MCF 10A (cell line): ENCODE data around the gene ITGA2B. TPM values are rescaled to one million over a fixed set of nuclear protein-coding genes. Genes with fewer than 3 reads are reported as not detected.

Experiments used
- BruUV-seq: library from RNA; stranded (reverse); fragments of 400-500 nt; replicated peaks from 2 replicates; lab custom pipeline; 2021; lab: Mats Ljungman, UMichigan
- CTCF ChIA-PET: fragments of 300-600 bp; sonication (Branson Sonifier 250); formaldehyde crosslinking; extraction: SDS; loops from one replicate; lab custom pipeline; 2021; ENCODE audit warnings: antibody characterized with exemption, inconsistent platforms; lab: Yijun Ruan, JAX
- POLR2A ChIA-PET: fragments of 300-600, 350-650 bp; sonication (Branson Sonifier 250); formaldehyde crosslinking; extraction: SDS; loops from one replicate; lab custom pipeline; 2020; ENCODE audit warnings: antibody characterized with exemption, inconsistent platforms; lab: Yijun Ruan, JAX
- DNase-seq: peaks from one replicate; pipeline ENCODE4 v3.0.0-alpha.2; 2018; ENCODE audit not compliant: unreplicated experiment
- H3K27ac Mint-ChIP-seq: one replicate; pipeline ENCODE4 v1.8.0; 2022; ENCODE audit warnings: mild to moderate bottlenecking, low read depth, mixed read lengths; ENCODE audit not compliant: unreplicated experiment
- H3K27me3 Mint-ChIP-seq: one replicate; pipeline ENCODE4 v1.8.0; 2022; ENCODE audit warnings: mixed read lengths; ENCODE audit not compliant: insufficient read depth, unreplicated experiment
- H3K36me3 Mint-ChIP-seq: one replicate; pipeline ENCODE4 v1.8.0; 2022; ENCODE audit warnings: mild to moderate bottlenecking, moderate library complexity, mixed read lengths; ENCODE audit not compliant: insufficient read depth, unreplicated experiment
- H3K4me1 Mint-ChIP-seq: one replicate; pipeline ENCODE4 v1.8.0; 2022; ENCODE audit warnings: mixed read lengths; ENCODE audit not compliant: insufficient read depth, unreplicated experiment
- H3K4me3 Mint-ChIP-seq: one replicate; pipeline ENCODE4 v1.8.0; 2022; ENCODE audit warnings: mild to moderate bottlenecking, moderate library complexity, mixed read lengths; ENCODE audit not compliant: unreplicated experiment
- H3K9me3 Mint-ChIP-seq: one replicate; pipeline ENCODE4 v1.8.0; 2022; ENCODE audit warnings: mixed read lengths; ENCODE audit not compliant: unreplicated experiment
- CTCF ChIP-seq: fragments of 200-600 bp; IDR thresholded peaks from one replicate; pipeline ENCODE4 v1.8.0; 2022; ENCODE audit warnings: antibody characterized with exemption, mild to moderate bottlenecking; ENCODE audit not compliant: unreplicated experiment
- intact Hi-C: fragments of 100-400 bp; cut with micrococcal nuclease; formaldehyde crosslinking; loops from 2 replicates; pipeline ENCODE4 v1.14.1; 2022
- total RNA-seq: library from RNA; stranded (reverse); gene quantifications from 2 replicates; pipeline ENCODE4 v1.2.3, GENCODE V29; 2022

Gene ITGA2B
- total RNA-seq, 1 experiment from 2014 or later: 0.12 TPM

DNA sequence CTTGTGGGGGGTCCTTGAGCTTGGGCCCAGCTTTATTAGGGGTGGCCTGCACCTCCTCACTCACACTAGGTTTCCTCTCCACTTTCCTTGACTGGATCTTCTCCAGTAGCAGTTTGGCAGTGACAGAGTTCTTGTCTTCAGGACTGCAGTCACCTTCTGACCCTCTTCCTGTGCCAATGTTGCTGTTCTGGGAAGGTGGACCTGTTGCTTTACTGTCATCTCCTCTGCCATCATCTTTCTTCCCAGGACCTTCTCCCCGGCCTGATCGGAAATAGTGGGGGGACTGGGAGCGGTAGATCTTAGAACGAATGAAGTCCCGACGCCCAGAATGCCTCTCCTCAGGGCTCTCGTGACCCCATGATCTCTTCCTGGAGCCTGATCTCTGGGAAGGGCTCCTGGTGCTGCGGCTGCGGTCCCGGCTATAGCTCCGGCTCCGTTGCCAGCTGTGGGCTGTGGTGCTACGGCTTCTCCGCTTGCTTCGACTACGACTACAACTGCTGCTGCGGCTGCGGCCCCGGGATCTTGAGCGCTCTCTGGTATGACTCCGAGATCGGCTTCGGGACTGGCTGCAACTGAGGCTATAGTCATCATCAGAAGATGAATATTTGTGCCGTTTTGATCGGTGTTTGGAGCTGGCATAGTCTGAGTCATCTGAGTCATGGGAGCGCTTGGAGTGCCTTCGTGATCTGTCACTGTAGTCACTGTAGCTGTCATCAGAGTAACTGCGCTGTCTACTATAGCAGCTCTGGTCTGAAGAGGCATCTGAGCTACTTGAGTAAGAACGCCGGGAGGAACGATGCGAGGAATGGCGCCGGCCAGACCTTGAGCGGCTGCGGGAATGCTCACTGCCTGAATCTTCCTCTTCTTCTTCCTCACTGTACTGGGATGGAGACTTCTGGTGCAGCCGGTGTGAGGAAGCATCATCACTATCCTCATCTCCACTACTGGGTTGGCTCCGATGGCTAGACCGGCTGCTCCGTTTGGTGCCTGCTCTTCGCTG lies 9.5 kb upstream of the ITGA2B start:
- Mint-ChIP-seq H3K27ac (no peak overlapping the region), H3K9me3 (no peaks in the 10 kb centered on the region), H3K36me3 (peaks cover 84% of the 10 kb centered on the region)

GRCh38 chr17:44397479-44398440 lies 8.3 kb upstream of the ITGA2B start:
- intact Hi-C loops: no loop called here
- Mint-ChIP-seq H3K27me3 (no peaks in the 10 kb centered on the region), H3K27ac (no peak overlapping the region), H3K4me3 (no peak overlapping the region), H3K4me1 (no peaks in the 10 kb centered on the region), H3K36me3 (peaks cover 78% of the 10 kb centered on the region), H3K9me3 (no peaks in the 10 kb centered on the region)
- ChIA-PET POLR2A (no interaction called here), CTCF (interaction anchor here (0.7 to 1.0 kb wide), 2 partner anchors 126 to 294 kb away, joined by 3 read pairs; no protein-coding TSS in a partner anchor)
- no peak for DNase-seq
- no TSS peak for BruUV-seq
- TF ChIP-seq CTCF: no peak

More for the DNA sequence above, 9.5 kb upstream of the ITGA2B start:
- H3K4me1 Mint-ChIP-seq: no peaks in the 10 kb centered on the region
- ChIA-PET CTCF (interaction anchor here (0.6 to 2.8 kb wide), 11 partner anchors 8 to 271 kb away, joined by 3 to 12 read pairs (median 4); no protein-coding TSS in a partner anchor), POLR2A (interaction anchor here (1.3 kb wide), 1 partner anchor 15 kb away, joined by 6 read pairs; no protein-coding TSS in a partner anchor)
- no peaks in the 10 kb centered on the region for H3K27me3 Mint-ChIP-seq
- no peak for TF ChIP-seq CTCF
- no peak for DNase-seq
- intact Hi-C loops: no loop called here
- no TSS peak for BruUV-seq
- H3K4me3 Mint-ChIP-seq: no peak overlapping the region

- Mint-ChIP-seq H3K4me1 (no peaks in the 10 kb centered on the region), H3K9me3 (no peaks in the 10 kb centered on the region), H3K36me3 (peaks cover 70% of the 10 kb centered on the region), H3K4me3 (no peak overlapping the region), H3K27ac (no peak overlapping the region), H3K27me3 (no peaks in the 10 kb centered on the region)
- ChIA-PET POLR2A (interaction anchor here (0.7 to 1.3 kb wide), 3 partner anchors 10 to 20 kb away, joined by 3 to 5 read pairs (median 3); no protein-coding TSS in a partner anchor), CTCF (interaction anchor here (0.5 to 0.7 kb wide), 3 partner anchors 55 to 294 kb away, joined by 3 read pairs; no protein-coding TSS in a partner anchor)
- no peak for DNase-seq
- intact Hi-C loops: no loop called here
- no peak for TF ChIP-seq CTCF
- BruUV-seq: no TSS peak
These were observed 7.5 kb upstream of the ITGA2B start for GRCh38 chr17:44396946-44397345.
